Stomach smooth muscle (tissue), 2 donors: Measurements from ENCODE around the gene CDH23.

Experiments
- H3K27ac ChIP-seq: one replicate; pipeline ENCODE4 v1.7.0; 2013; ENCODE audit warnings: mild to moderate bottlenecking, low read length, inconsistent platforms
- H3K27me3 ChIP-seq, 2 donors: one replicate each; pipeline ENCODE4 v1.7.0; 2013; ENCODE audit warnings: low read length in 2 of 2; ENCODE audit not compliant: insufficient read depth in 2 of 2, control insufficient read depth in 1 of 2
- H3K36me3 ChIP-seq, 2 donors: one replicate each; pipeline ENCODE4 v1.7.0; 2013; ENCODE audit warnings: low read length in 2 of 2; ENCODE audit not compliant: control insufficient read depth in 2 of 2, insufficient read depth in 2 of 2
- H3K4me1 ChIP-seq: one replicate; pipeline ENCODE4 v1.7.0; 2013; ENCODE audit warnings: low read length; ENCODE audit not compliant: control insufficient read depth, insufficient read depth
- H3K4me3 ChIP-seq, 2 donors: one replicate each; pipeline ENCODE4 v1.7.0; 2013; ENCODE audit warnings: low read length in 2 of 2
- H3K9ac ChIP-seq, 2 donors: one replicate each; pipeline ENCODE4 v1.7.0; 2013; ENCODE audit warnings: low read length in 2 of 2, mild to moderate bottlenecking in 1 of 2
- H3K9me3 ChIP-seq, 2 donors: one replicate each; pipeline ENCODE4 v1.7.0; 2013; ENCODE audit warnings: low read length in 2 of 2; ENCODE audit not compliant: control insufficient read depth in 2 of 2
- donor health status: healthy.
- donor health status: Pancreatic carcinoma.

CDH23 gene

DNA sequence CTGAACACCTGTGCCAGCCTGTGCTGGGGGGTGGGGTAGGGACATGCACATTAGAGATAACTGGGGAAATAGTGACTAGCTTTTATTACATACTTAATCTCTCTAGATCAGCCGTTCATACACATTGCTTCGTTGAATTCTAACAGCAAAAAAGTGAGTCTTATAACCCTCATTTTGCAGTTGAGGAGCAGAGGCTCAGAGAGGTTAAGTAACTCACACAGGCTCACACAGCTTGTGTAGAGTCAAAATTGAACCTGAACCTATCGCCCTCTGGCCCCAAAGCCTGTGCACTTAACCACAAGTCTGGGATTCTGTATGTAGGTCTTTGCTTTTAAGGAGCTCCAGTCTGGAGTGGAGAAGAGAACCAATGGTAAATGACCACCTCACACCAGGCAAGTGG, 59.9 kb downstream of the CDH23 start:
- Histone ChIP-seq H3K4me1 (no peaks in the 10 kb centered on the region), H3K36me3 (no peaks in the 10 kb centered on the region), H3K4me3 (no peak overlapping the region), H3K9ac (no peak overlapping the region), H3K27me3 (peaks cover 3% of the 10 kb centered on the region in 2 donors), H3K9me3 (no peaks in the 10 kb centered on the region), H3K27ac (no peak overlapping the region)

- Histone ChIP-seq H3K9ac (no peak overlapping the region), H3K4me1 (no peaks in the 10 kb centered on the region), H3K4me3 (no peak overlapping the region), H3K27me3 (peaks cover 3% of the 10 kb centered on the region in 2 donors), H3K27ac (no peak overlapping the region), H3K36me3 (no peaks in the 10 kb centered on the region), H3K9me3 (no peaks in the 10 kb centered on the region)
Measured at GRCh38 chr10:71457908-71458307, 61.2 kb downstream of the CDH23 start.

- no peaks in the 10 kb centered on the region for H3K4me1 ChIP-seq
- H3K27me3 ChIP-seq = peaks cover 3% of the 10 kb centered on the region in 2 donors
- no peaks in the 10 kb centered on the region for H3K36me3 ChIP-seq
- no peak overlapping the region for H3K4me3 ChIP-seq
- H3K27ac ChIP-seq = no peak overlapping the region
- H3K9ac ChIP-seq = no peak overlapping the region
- no peaks in the 10 kb centered on the region for H3K9me3 ChIP-seq
Measured at GRCh38 chr10:71458387-71458786, 61.7 kb downstream of the CDH23 start.

GRCh38 chr10:71459513-71459912, 62.8 kb downstream of the CDH23 start:
- Histone ChIP-seq H3K4me3 (no peak overlapping the region), H3K9me3 (no peaks in the 10 kb centered on the region), H3K27me3 (peaks cover 3% of the 10 kb centered on the region in 2 donors), H3K27ac (no peak overlapping the region), H3K9ac (no peak overlapping the region), H3K36me3 (no peaks in the 10 kb centered on the region), H3K4me1 (no peaks in the 10 kb centered on the region)

DNA sequence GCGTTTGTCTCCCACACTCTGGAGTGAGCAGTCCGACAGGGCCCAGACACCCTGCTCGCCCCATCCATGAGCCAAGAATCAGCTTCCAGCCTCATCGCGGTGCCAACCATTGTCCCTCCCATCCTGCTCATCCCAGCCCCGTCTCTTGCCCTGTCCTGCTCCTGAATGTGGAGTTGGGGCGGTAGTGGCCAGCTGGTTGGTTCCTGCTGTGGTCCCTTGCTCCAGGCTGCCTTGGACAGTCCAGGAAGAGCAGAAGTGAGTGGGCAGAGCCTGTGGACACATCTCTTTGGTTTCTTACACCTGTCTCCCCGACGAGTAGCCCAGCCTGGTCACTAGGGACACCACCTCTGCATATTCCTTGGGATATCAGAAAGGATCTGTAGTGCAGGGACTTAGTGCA, 63.9 kb downstream of the CDH23 start:
- H3K27ac ChIP-seq = no peak overlapping the region
- no peak overlapping the region for H3K9ac ChIP-seq
- no peaks in the 10 kb centered on the region for H3K9me3 ChIP-seq
- H3K27me3 ChIP-seq = peaks cover 3% of the 10 kb centered on the region in 2 donors
- H3K4me1 ChIP-seq = no peaks in the 10 kb centered on the region
- no peaks in the 10 kb centered on the region for H3K36me3 ChIP-seq
- no peak overlapping the region for H3K4me3 ChIP-seq

DNA sequence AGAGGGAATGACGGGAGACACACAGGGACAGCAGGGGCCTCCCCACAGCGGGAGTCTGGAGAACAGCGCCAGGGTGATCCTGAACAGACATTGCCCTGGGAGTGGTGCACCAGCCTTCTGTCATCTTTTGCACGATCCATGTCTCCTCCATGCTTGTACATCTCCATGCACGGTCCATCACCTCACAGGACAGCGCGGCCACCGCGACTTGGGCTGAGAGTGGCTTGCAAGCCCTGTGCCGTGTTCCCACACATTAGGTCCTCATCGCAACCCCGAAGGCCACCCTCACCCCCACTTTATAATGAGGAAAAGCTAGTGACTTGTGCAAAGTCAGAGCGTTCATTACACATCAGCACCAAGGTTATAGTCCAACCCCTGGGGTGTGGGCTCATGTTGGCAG, 64.7 kb downstream of the CDH23 start:
- peaks cover 3 to 4% of the 10 kb centered on the region in 2 donors for H3K27me3 ChIP-seq
- no peak overlapping the region for H3K9ac ChIP-seq
- no peaks in the 10 kb centered on the region for H3K9me3 ChIP-seq
- no peak overlapping the region for H3K4me3 ChIP-seq
- H3K4me1 ChIP-seq = no peaks in the 10 kb centered on the region
- no peaks in the 10 kb centered on the region for H3K36me3 ChIP-seq
- H3K27ac ChIP-seq = no peak overlapping the region

- no peaks in the 10 kb centered on the region for H3K9me3 ChIP-seq
- H3K27me3 ChIP-seq = peaks cover 3 to 4% of the 10 kb centered on the region in 2 donors
- no peaks in the 10 kb centered on the region for H3K4me1 ChIP-seq
- H3K36me3 ChIP-seq = no peaks in the 10 kb centered on the region
- H3K27ac ChIP-seq = no peak overlapping the region
- H3K9ac ChIP-seq = no peak overlapping the region
- H3K4me3 ChIP-seq = no peak overlapping the region
Measured at GRCh38 chr10:71462062-71462935, 65.6 kb downstream of the CDH23 start.

- no peaks in the 10 kb centered on the region for H3K9me3 ChIP-seq
- H3K27me3 ChIP-seq = peaks cover 2 to 3% of the 10 kb centered on the region in 2 donors
- no peaks in the 10 kb centered on the region for H3K4me1 ChIP-seq
- no peak overlapping the region for H3K27ac ChIP-seq
- no peak overlapping the region for H3K4me3 ChIP-seq
- no peaks in the 10 kb centered on the region for H3K36me3 ChIP-seq
- no peak overlapping the region for H3K9ac ChIP-seq
Measured at GRCh38 chr10:71463111-71463510, 66.4 kb downstream of the CDH23 start.

GRCh38 chr10:71465551-71466252, 69.0 kb downstream of the CDH23 start:
- Histone ChIP-seq H3K4me1 (no peaks in the 10 kb centered on the region), H3K4me3 (no peak overlapping the region), H3K9ac (no peak overlapping the region), H3K9me3 (no peaks in the 10 kb centered on the region), H3K27ac (no peak overlapping the region), H3K27me3 (peaks cover 0 to 2% of the 10 kb centered on the region in 2 donors), H3K36me3 (no peaks in the 10 kb centered on the region)

- Histone ChIP-seq H3K36me3 (no peaks in the 10 kb centered on the region), H3K9me3 (no peaks in the 10 kb centered on the region), H3K9ac (no peak overlapping the region), H3K27me3 (peaks cover 0 to 2% of the 10 kb centered on the region in 2 donors), H3K27ac (no peak overlapping the region), H3K4me3 (no peak overlapping the region), H3K4me1 (no peaks in the 10 kb centered on the region)
Measured at GRCh38 chr10:71466330-71466729, 69.6 kb downstream of the CDH23 start.

GRCh38 chr10:71467161-71467560, 70.4 kb downstream of the CDH23 start:
- no peaks in the 10 kb centered on the region for H3K9me3 ChIP-seq
- peaks cover 0 to 2% of the 10 kb centered on the region in 2 donors for H3K27me3 ChIP-seq
- no peaks in the 10 kb centered on the region for H3K4me1 ChIP-seq
- no peaks in the 10 kb centered on the region for H3K36me3 ChIP-seq
- no peak overlapping the region for H3K9ac ChIP-seq
- H3K27ac ChIP-seq = no peak overlapping the region
- H3K4me3 ChIP-seq = no peak overlapping the region
